Spleen (tissue), 7 donors: ENCODE measurements around the gene UNC13C.

Experiments used
- POLR2A ChIP-seq, 3 donors: fragments of 450-650 bp; IDR thresholded peaks; one replicate each; pipeline ENCODE4 v1.5.1; 2017; ENCODE audit warnings: antibody characterized with exemption in 3 of 3, mild to moderate bottlenecking in 1 of 3
- POLR2AphosphoS5 ChIP-seq, 3 donors: sonication (generic); formaldehyde crosslinking; IDR thresholded peaks; one replicate each; pipeline ENCODE4 v1.5.1; 2017; ENCODE audit warnings: antibody characterized with exemption in 3 of 3
- TF ChIP-seq, protein P1 (sequence below), 11 experiments: fragments of 200-600 bp in 7 of 11; fragments of 450-650 bp in 4 of 11; sonication (generic) in 4 of 11; IDR thresholded peaks in 8 of 11; conservative IDR thresholded peaks in 3 of 11; 1 replicate in 7 of 11; 2 replicates in 4 of 11; pipeline versions ENCODE4 v1.4.0 to v1.8.0; 2016 to 2021; ENCODE audit warnings: antibody characterized with exemption in 11 of 11, inconsistent platforms in 4 of 11, mild to moderate bottlenecking in 1 of 11
- donor health status: DM: no; HTN: no; CAD: no; lungs with moderate emphysema.
- donor health status: DM: no; HTN: no; CAD: no.
- donor health status: DM: no; HTN: no; CAD: no.

- TF ChIP-seq, protein P1, sequence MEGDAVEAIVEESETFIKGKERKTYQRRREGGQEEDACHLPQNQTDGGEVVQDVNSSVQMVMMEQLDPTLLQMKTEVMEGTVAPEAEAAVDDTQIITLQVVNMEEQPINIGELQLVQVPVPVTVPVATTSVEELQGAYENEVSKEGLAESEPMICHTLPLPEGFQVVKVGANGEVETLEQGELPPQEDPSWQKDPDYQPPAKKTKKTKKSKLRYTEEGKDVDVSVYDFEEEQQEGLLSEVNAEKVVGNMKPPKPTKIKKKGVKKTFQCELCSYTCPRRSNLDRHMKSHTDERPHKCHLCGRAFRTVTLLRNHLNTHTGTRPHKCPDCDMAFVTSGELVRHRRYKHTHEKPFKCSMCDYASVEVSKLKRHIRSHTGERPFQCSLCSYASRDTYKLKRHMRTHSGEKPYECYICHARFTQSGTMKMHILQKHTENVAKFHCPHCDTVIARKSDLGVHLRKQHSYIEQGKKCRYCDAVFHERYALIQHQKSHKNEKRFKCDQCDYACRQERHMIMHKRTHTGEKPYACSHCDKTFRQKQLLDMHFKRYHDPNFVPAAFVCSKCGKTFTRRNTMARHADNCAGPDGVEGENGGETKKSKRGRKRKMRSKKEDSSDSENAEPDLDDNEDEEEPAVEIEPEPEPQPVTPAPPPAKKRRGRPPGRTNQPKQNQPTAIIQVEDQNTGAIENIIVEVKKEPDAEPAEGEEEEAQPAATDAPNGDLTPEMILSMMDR (IDR thresholded peaks at IDR 0.05 in 8 of 11, conservative IDR thresholded peaks at IDR 0.05 in 3 of 11) = no peak
- TF ChIP-seq POLR2A (IDR thresholded peaks at IDR 0.05) (no peak), POLR2AphosphoS5 (IDR thresholded peaks at IDR 0.05) (no peak)
These were observed 343.2 kb downstream of the UNC13C start for GRCh38 chr15:54321426-54321825.
